Measurements from ENCODE around the gene EXT2.

EXT2 gene

DNA sequence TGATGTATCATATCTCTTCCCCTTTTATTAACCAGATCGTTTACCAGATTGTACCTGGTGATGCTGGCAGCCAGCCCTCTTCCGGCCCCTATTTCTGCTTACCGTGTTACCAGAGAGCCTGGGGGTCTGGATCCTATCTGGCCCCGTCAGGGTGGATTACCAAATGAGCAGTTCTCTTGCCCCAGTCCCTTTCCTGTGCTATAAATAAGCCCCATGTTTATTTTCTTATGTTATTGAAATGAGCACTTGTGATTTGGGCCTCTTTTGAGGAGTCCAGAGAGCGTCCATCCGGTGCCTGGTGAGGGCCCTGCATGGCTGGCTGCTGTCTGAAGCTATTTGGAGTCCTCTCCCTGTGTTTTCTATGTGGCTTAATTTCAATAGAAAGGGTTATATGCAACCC is 154.9 kb downstream of the EXT2 start:
- Histone ChIP-seq H3K14ac (ENCODE audit: low read length in 2 of 2) (no peak overlapping the region), H2BK15ac (ENCODE audit: low read depth, poor library complexity, severe bottlenecking) (no peak overlapping the region), H3K27me3 (ENCODE audit: control insufficient read depth in 1 of 2, insufficient read depth in 1 of 2, low read length in 2 of 2) (no peaks in the 10 kb centered on the region), H2BK120ac (ENCODE audit: low read depth, low read length) (no peak overlapping the region), H4K8ac (ENCODE audit: low read length) (no peak overlapping the region), H3K23ac (ENCODE audit: low read length in 2 of 2) (no peak overlapping the region), H3K4me2 (ENCODE audit: low read length, poor library complexity, severe bottlenecking) (no peak overlapping the region), H2BK5ac (ENCODE audit: low read depth, low read length, poor library complexity, severe bottlenecking) (no peak overlapping the region), H3K9me3 (ENCODE audit: control insufficient read depth, low read length) (peaks cover 19% of the 10 kb centered on the region), H4K91ac (ENCODE audit: low read length) (no peak overlapping the region), H3K4ac (ENCODE audit: low read depth in 1 of 2, low read length in 2 of 2) (no peak overlapping the region), H3K9ac (ENCODE audit: low read length) (no peak overlapping the region), H3K4me1 (ENCODE audit: control insufficient read depth, insufficient read depth, low read depth, low read length) (no peaks in the 10 kb centered on the region), H3K18ac (ENCODE audit: low read depth in 1 of 2, low read length in 2 of 2) (no peak overlapping the region), H2AFZ (ENCODE audit: low read depth, low read length) (no peak overlapping the region), H3K36me3 (ENCODE audit: control insufficient read depth in 1 of 2, insufficient read depth in 2 of 2, low read depth in 1 of 2, low read length in 2 of 2) (peaks cover 5 to 21% of the 10 kb centered on the region in 2 experiments), H3K79me1 (replicated peaks; ENCODE audit: low read length, poor library complexity, severe bottlenecking) (no peaks in the 10 kb centered on the region), H3K27ac (ENCODE audit: low read length, poor library complexity, severe bottlenecking) (no peak overlapping the region), H2BK12ac (ENCODE audit: low read length in 2 of 2) (no peak overlapping the region), H2AK5ac (ENCODE audit: low read length, severe bottlenecking) (no peak overlapping the region), H3K4me3 (ENCODE audit: insufficient read depth in 1 of 2, low read depth in 1 of 2, low read length in 2 of 2) (no peak overlapping the region)
- 72% methylated on average over 6 of the region's 6 CpGs for WGBS
- no peak for DNase-seq

DNA sequence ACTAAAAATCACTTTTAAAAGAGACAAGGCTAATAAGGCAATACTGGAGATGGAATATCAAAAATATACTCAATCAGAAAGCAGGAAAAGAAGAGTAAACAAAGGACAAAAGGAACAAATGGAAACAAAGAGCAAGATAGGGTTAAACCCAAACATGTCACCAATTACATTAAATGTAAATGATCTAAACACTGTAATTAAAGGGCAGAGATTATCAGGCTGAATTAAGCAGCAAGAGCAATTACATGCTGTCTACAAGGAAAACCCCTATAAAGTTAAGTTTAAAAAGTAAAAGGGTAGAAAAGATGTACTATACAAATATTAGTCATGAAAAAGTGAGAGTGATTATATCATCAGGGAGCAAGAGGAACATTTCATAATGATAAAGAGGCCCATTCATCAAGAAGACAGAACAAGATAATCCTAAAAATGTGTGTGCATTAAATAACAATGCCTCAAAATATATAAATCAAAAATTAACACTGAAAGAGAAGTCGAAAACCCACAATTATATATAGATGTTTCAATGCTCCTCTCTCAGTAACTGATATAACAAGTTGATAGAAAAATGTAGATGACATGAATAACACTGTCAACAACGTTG is 157.6 kb downstream of the EXT2 start:
- Histone ChIP-seq H3K9me3 (ENCODE audit: control insufficient read depth, low read length) (peaks cover 19% of the 10 kb centered on the region), H4K91ac (ENCODE audit: low read length) (no peak overlapping the region), H2BK12ac (ENCODE audit: low read length in 2 of 2) (no peak overlapping the region), H4K8ac (ENCODE audit: low read length) (no peak overlapping the region), H3K4me1 (ENCODE audit: control insufficient read depth, insufficient read depth, low read depth, low read length) (no peaks in the 10 kb centered on the region), H3K23ac (ENCODE audit: low read length in 2 of 2) (no peak overlapping the region), H3K14ac (ENCODE audit: low read length in 2 of 2) (no peak overlapping the region), H3K18ac (ENCODE audit: low read depth in 1 of 2, low read length in 2 of 2) (no peak overlapping the region), H3K27ac (ENCODE audit: low read length, poor library complexity, severe bottlenecking) (no peak overlapping the region), H3K79me1 (replicated peaks; ENCODE audit: low read length, poor library complexity, severe bottlenecking) (no peaks in the 10 kb centered on the region), H3K4me2 (ENCODE audit: low read length, poor library complexity, severe bottlenecking) (no peak overlapping the region), H3K27me3 (ENCODE audit: control insufficient read depth in 1 of 2, insufficient read depth in 1 of 2, low read length in 2 of 2) (no peaks in the 10 kb centered on the region), H3K36me3 (ENCODE audit: control insufficient read depth in 1 of 2, insufficient read depth in 2 of 2, low read depth in 1 of 2, low read length in 2 of 2) (peaks cover 10 to 21% of the 10 kb centered on the region in 2 experiments), H2AK5ac (ENCODE audit: low read length, severe bottlenecking) (no peak overlapping the region), H3K4ac (ENCODE audit: low read depth in 1 of 2, low read length in 2 of 2) (no peak overlapping the region), H2BK15ac (ENCODE audit: low read depth, poor library complexity, severe bottlenecking) (no peak overlapping the region), H3K9ac (ENCODE audit: low read length) (no peak overlapping the region), H3K4me3 (ENCODE audit: insufficient read depth in 1 of 2, low read depth in 1 of 2, low read length in 2 of 2) (no peak overlapping the region), H2AFZ (ENCODE audit: low read depth, low read length) (no peak overlapping the region), H2BK5ac (ENCODE audit: low read depth, low read length, poor library complexity, severe bottlenecking) (no peak overlapping the region), H2BK120ac (ENCODE audit: low read depth, low read length) (no peak overlapping the region)
- DNase-seq, result no peak
- WGBS, result 100% methylated on average over 1 of the region's 2 CpGs

DNA sequence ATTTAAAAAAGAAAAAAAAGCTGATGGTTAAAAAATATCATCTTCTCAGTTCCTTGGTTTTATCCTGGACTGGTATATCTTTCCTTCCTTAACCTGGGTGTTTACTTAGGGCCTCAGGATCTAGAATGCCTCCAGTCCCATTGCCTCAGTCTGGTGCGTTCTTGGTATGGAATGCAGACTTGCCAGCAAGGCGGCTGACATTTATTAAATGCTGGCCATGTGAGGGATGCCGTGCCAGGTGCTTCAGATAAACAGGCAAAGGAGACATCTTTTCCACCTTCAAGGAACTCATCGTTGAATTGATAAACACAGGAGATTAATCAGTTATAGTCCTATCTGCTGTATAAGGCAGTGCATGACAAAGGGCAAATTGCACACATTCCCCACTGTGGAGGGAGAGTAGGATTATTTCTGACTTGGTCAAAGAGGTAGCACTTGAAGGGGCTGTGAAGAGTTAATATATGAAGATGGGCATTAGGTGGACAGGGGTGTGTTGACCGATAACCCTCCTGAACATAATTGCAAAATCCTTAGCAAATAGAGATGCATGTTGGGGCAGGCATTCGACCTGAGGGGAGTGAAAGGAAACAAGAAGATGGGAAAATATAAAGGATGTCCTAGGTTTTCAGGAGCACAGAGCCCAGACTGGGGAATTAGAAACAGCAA is 160.1 kb downstream of the EXT2 start:
- Histone ChIP-seq H3K27ac (ENCODE audit: low read length, poor library complexity, severe bottlenecking) (no peak overlapping the region), H2BK15ac (ENCODE audit: low read depth, poor library complexity, severe bottlenecking) (no peak overlapping the region), H2BK120ac (ENCODE audit: low read depth, low read length) (no peak overlapping the region), H3K79me1 (replicated peaks; ENCODE audit: low read length, poor library complexity, severe bottlenecking) (no peaks in the 10 kb centered on the region), H3K9ac (ENCODE audit: low read length) (no peak overlapping the region), H2AK5ac (ENCODE audit: low read length, severe bottlenecking) (no peak overlapping the region), H4K91ac (ENCODE audit: low read length) (no peak overlapping the region), H3K23ac (ENCODE audit: low read length in 2 of 2) (no peak overlapping the region), H3K4ac (ENCODE audit: low read depth in 1 of 2, low read length in 2 of 2) (no peak overlapping the region), H4K8ac (ENCODE audit: low read length) (no peak overlapping the region), H3K4me3 (ENCODE audit: insufficient read depth in 1 of 2, low read depth in 1 of 2, low read length in 2 of 2) (no peak overlapping the region), H3K36me3 (ENCODE audit: control insufficient read depth in 1 of 2, insufficient read depth in 2 of 2, low read depth in 1 of 2, low read length in 2 of 2) (peaks cover 5 to 9% of the 10 kb centered on the region in 2 experiments), H3K4me1 (ENCODE audit: control insufficient read depth, insufficient read depth, low read depth, low read length) (no peaks in the 10 kb centered on the region), H3K4me2 (ENCODE audit: low read length, poor library complexity, severe bottlenecking) (no peak overlapping the region), H2BK5ac (ENCODE audit: low read depth, low read length, poor library complexity, severe bottlenecking) (no peak overlapping the region), H3K18ac (ENCODE audit: low read depth in 1 of 2, low read length in 2 of 2) (no peak overlapping the region), H3K27me3 (ENCODE audit: control insufficient read depth in 1 of 2, insufficient read depth in 1 of 2, low read length in 2 of 2) (peaks cover 0 to 11% of the 10 kb centered on the region in 2 experiments), H2AFZ (ENCODE audit: low read depth, low read length) (no peak overlapping the region), H3K14ac (ENCODE audit: low read length in 2 of 2) (no peak overlapping the region), H2BK12ac (ENCODE audit: low read length in 2 of 2) (no peak overlapping the region), H3K9me3 (ENCODE audit: control insufficient read depth, low read length) (peaks cover 19% of the 10 kb centered on the region)
- no peak for DNase-seq
- 93% methylated on average over 6 of the region's 6 CpGs for WGBS

DNA sequence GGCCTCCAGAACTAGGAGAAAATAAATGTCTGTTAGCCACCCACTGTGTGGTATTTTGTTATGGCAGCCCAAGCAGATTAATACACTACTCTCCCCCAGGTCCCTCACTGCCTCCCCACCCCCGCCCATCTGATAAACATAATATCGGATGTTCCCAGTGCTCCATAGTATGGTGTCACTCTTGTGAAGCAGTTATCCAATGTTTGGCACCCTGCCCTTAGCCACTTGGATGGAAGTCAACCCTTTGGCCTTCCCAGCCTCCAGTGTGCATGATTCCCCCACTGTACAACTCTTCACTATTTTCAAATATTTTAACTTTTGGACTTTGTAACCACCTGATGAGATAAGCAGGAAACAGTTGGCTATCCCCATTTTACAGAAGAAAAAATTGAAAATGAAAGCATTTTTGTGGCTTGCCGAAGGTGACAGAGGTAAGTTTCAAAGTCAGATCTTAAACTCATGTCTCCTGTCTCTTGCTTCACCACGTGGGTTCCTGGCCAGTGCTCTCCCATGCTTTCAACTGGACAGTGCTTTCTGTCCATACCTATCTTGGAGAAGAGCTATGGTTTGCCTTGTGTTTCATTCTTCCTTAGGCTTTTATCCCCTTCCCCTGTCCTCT is 161.3 kb downstream of the EXT2 start:
- no peak overlapping the region for H2AK5ac ChIP-seq (ENCODE audit: low read length, severe bottlenecking)
- H3K36me3 ChIP-seq (ENCODE audit: control insufficient read depth in 1 of 2, insufficient read depth in 2 of 2, low read depth in 1 of 2, low read length in 2 of 2), result peaks cover 5 to 6% of the 10 kb centered on the region in 2 experiments
- no peak overlapping the region for H3K4me3 ChIP-seq (ENCODE audit: insufficient read depth in 1 of 2, low read depth in 1 of 2, low read length in 2 of 2)
- no peak overlapping the region for H3K4ac ChIP-seq (ENCODE audit: low read depth in 1 of 2, low read length in 2 of 2)
- no peak overlapping the region for H3K9ac ChIP-seq (ENCODE audit: low read length)
- H2BK5ac ChIP-seq (ENCODE audit: low read depth, low read length, poor library complexity, severe bottlenecking), result no peak overlapping the region
- no peak overlapping the region for H2AFZ ChIP-seq (ENCODE audit: low read depth, low read length)
- no peak overlapping the region for H2BK12ac ChIP-seq (ENCODE audit: low read length in 2 of 2)
- H3K18ac ChIP-seq (ENCODE audit: low read depth in 1 of 2, low read length in 2 of 2), result no peak overlapping the region
- H3K14ac ChIP-seq (ENCODE audit: low read length in 2 of 2), result no peak overlapping the region
- H3K27me3 ChIP-seq (ENCODE audit: control insufficient read depth in 1 of 2, insufficient read depth in 1 of 2, low read length in 2 of 2), result peaks cover 0 to 15% of the 10 kb centered on the region in 2 experiments
- no peak overlapping the region for H3K27ac ChIP-seq (ENCODE audit: low read length, poor library complexity, severe bottlenecking)
- H2BK15ac ChIP-seq (ENCODE audit: low read depth, poor library complexity, severe bottlenecking), result no peak overlapping the region
- no peak for DNase-seq
- H3K4me2 ChIP-seq (ENCODE audit: low read length, poor library complexity, severe bottlenecking), result no peak overlapping the region
- H3K4me1 ChIP-seq (ENCODE audit: control insufficient read depth, insufficient read depth, low read depth, low read length), result no peaks in the 10 kb centered on the region
- no peak overlapping the region for H2BK120ac ChIP-seq (ENCODE audit: low read depth, low read length)
- peaks cover 19% of the 10 kb centered on the region for H3K9me3 ChIP-seq (ENCODE audit: control insufficient read depth, low read length)
- no peaks in the 10 kb centered on the region for H3K79me1 ChIP-seq (replicated peaks; ENCODE audit: low read length, poor library complexity, severe bottlenecking)
- H4K8ac ChIP-seq (ENCODE audit: low read length), result no peak overlapping the region
- no peak overlapping the region for H4K91ac ChIP-seq (ENCODE audit: low read length)
- no peak overlapping the region for H3K23ac ChIP-seq (ENCODE audit: low read length in 2 of 2)
- 93% methylated on average over 4 of the region's 4 CpGs for WGBS
